K562 (cell line): Measurements from ENCODE around the gene WIPF2. TPM values are rescaled to one million over a fixed set of nuclear protein-coding genes. Genes with fewer than 3 reads are reported as not detected.

ENCODE experiments used
- ATAC-seq: fragments of 200-7000 bp; cut with Tn5 transposase; 3 replicates; pipeline ENCODE4 v1.9.1; 2020; ENCODE audit warnings: moderate library complexity
- BruUV-seq: library from RNA; stranded (reverse); fragments of 400-500 nt; replicated peaks from 2 replicates; lab custom pipeline; 2021; lab: Mats Ljungman, UMichigan
- CTCF ChIA-PET: fragments of 300-600 bp; formaldehyde crosslinking; extraction: SDS; loops from one replicate; lab custom pipeline; 2021; ENCODE audit warnings: low intra/inter-chr PET ratio; lab: Yijun Ruan, JAX
- POLR2A ChIA-PET: fragments of 300-600, 350-650 bp; sonication (Branson Sonifier 250); formaldehyde crosslinking; extraction: SDS; loops from one replicate; lab custom pipeline; 2021; ENCODE audit warnings: antibody characterized with exemption, inconsistent platforms; lab: Yijun Ruan, JAX
- DNase-seq, 4 experiments: peaks; one replicate each; pipeline versions ENCODE4 v3.0.0 to v3.0.0-alpha.2; 2011 to 2018; ENCODE audit warnings: low spot score in 3 of 4, mixed read lengths in 3 of 4; ENCODE audit errors: extremely low read depth in 1 of 4
- FAIRE-seq: peaks from 2 replicates; lab custom pipeline; 2011; peaks lifted over from hg19 to GRCh38; lab: Jason Lieb, UNC
- H2AFZ ChIP-seq: 2 replicates; pipeline ENCODE4 v1.6.0; 2011; ENCODE audit warnings: low read depth, low read length, control low read depth, inconsistent platforms
- H3K27ac ChIP-seq: fragments of 200-600 bp; 3 replicates; pipeline ENCODE4 v1.8.0; 2011; ENCODE audit warnings: low read depth, mild to moderate bottlenecking, control low read depth, inconsistent platforms, low read length, moderate library complexity, mixed read lengths; ENCODE audit errors: extremely low read depth
- H3K27me3 ChIP-seq, 2 experiments: fragments of 300-600 bp in 1 of 2; 2 replicates in 1 of 2; 3 replicates in 1 of 2; pipeline versions ENCODE4 v1.6.0 to v1.8.0; 2011; ENCODE audit warnings: inconsistent platforms in 2 of 2, low read length in 2 of 2, mild to moderate bottlenecking in 1 of 2, mixed read lengths in 1 of 2, moderate library complexity in 1 of 2; ENCODE audit not compliant: control insufficient read depth in 2 of 2, insufficient read depth in 2 of 2
- H3K36me3 ChIP-seq: fragments of 300-600 bp; 3 replicates; pipeline ENCODE4 v1.8.0; 2011; ENCODE audit warnings: mild to moderate bottlenecking, low read length, inconsistent platforms; ENCODE audit not compliant: control insufficient read depth, insufficient read depth
- H3K4me1 ChIP-seq, 2 experiments: fragments of 200-600 bp in 1 of 2; replicated peaks in 1 of 2; 2 replicates in 1 of 2; 3 replicates in 1 of 2; pipeline versions ENCODE4 v1.5.1 to v1.8.0; 2011; ENCODE audit warnings: inconsistent platforms in 2 of 2, low read length in 2 of 2, mild to moderate bottlenecking in 1 of 2, mixed read lengths in 1 of 2, moderate library complexity in 1 of 2; ENCODE audit not compliant: control insufficient read depth in 2 of 2, insufficient read depth in 2 of 2
- H3K4me2 ChIP-seq: 2 replicates; pipeline ENCODE4 v1.6.1; 2011; ENCODE audit warnings: low read length, control low read depth, inconsistent platforms, mixed read lengths; ENCODE audit not compliant: insufficient read depth
- H3K4me3 ChIP-seq: fragments of 200-600 bp; sonication (generic), shearing (Covaris generic); 2 replicates; pipeline ENCODE4 v1.5.1; 2016; ENCODE audit warnings: control low read depth, inconsistent platforms
- H3K79me2 ChIP-seq: fragments of 200-600 bp; 3 replicates; pipeline ENCODE4 v1.8.0; 2011; ENCODE audit warnings: low read length, inconsistent platforms; ENCODE audit not compliant: control insufficient read depth, insufficient read depth
- H3K9ac ChIP-seq, 2 experiments: 2 replicates each; pipeline versions ENCODE4 v1.6.0 to v1.6.1; 2011; ENCODE audit warnings: low read depth in 2 of 2, low read length in 2 of 2, control low read depth in 1 of 2, inconsistent platforms in 1 of 2, mild to moderate bottlenecking in 1 of 2, mixed read lengths in 1 of 2; ENCODE audit not compliant: insufficient read depth in 1 of 2
- H3K9me1 ChIP-seq: one replicate; pipeline ENCODE4 v1.6.0; 2011; ENCODE audit warnings: inconsistent platforms, mild to moderate bottlenecking, low read length, moderate library complexity; ENCODE audit not compliant: control insufficient read depth, insufficient read depth
- H3K9me3 ChIP-seq: replicated peaks from 2 replicates; pipeline ENCODE4 v1.5.1; 2011; ENCODE audit warnings: low read depth, low read length, inconsistent platforms; ENCODE audit not compliant: control insufficient read depth, insufficient read depth
- H4K20me1 ChIP-seq: replicated peaks from 2 replicates; pipeline ENCODE4 v1.6.1; 2011; ENCODE audit warnings: low read length, inconsistent platforms, mixed read lengths; ENCODE audit not compliant: control insufficient read depth, insufficient read depth
- ILK ChIP-seq: fragments of 450-650 bp; IDR thresholded peaks from 2 replicates; pipeline ENCODE4 v1.6.1; 2016; ENCODE audit warnings: missing genetic modification characterization, low read depth, mild to moderate bottlenecking, missing compliant biosample characterization, moderate library complexity, borderline replicate concordance
- PHF21A ChIP-seq: fragments of 450-650 bp; IDR thresholded peaks from 2 replicates; pipeline ENCODE4 v1.6.1; 2017; ENCODE audit warnings: low read depth, borderline replicate concordance
- SMC3 ChIP-seq: conservative IDR thresholded peaks from 2 replicates; pipeline ENCODE4 v1.6.1; 2011; ENCODE audit warnings: low read depth, low read length, improper control_type of control experiment; ENCODE audit not compliant: insufficient read depth
- ZBTB26 ChIP-seq: fragments of 450-650 bp; formaldehyde crosslinking; IDR thresholded peaks from 2 replicates; pipeline ENCODE4 v1.4.0; 2022; ENCODE audit warnings: missing genetic modification characterization
- ZKSCAN3 ChIP-seq: fragments of 250-450 bp; sonication (Bioruptor Pico); IDR thresholded peaks from 2 replicates; pipeline ENCODE4 v1.4.0; 2020
- WGBS: fragments of 100-300 bp; shearing (Covaris generic); methylation state at CpG from one replicate; pipeline ENCODE4 v1.1.6; 2016; ENCODE audit warnings: low coverage, mixed read lengths; ENCODE audit not compliant: insufficient coverage; ENCODE audit errors: missing lambda C conversion rate; 5-methylcytosine and 5-hydroxymethylcytosine counted together
- in situ Hi-C: fragments of 300-500 bp; cut with MboI; formaldehyde crosslinking; loops from 4 replicates; pipeline ENCODE4 v1.15.0; 2018; ENCODE audit warnings: inconsistent platforms, mixed read lengths
- intact Hi-C: fragments of 100-400 bp; cut with micrococcal nuclease; formaldehyde crosslinking; loops from 2 replicates; pipeline ENCODE4 v1.14.2; 2022
- polyA plus RNA-seq, 8 experiments: library from polyadenylated mRNA; depleted of rRNA in 4 of 8; stranded (reverse) in 5 of 8; unstranded in 3 of 8; fragments of >200 nt; fragmentation: Nextera tagmentation in 2 of 8; fragmentation: Illumina TruSeq in 1 of 8; extraction: Ambion mirVana in 2 of 8; extraction: Trizol in 1 of 8; gene quantifications; 2 replicates each; pipeline versions ENCODE4 v1.2.1 to v1.2.3, GENCODE V29; 2011 to 2014; ENCODE audit warnings: inconsistent platforms in 1 of 8, missing spikeins in 1 of 8
- total RNA-seq, 7 experiments: library from RNA; depleted of rRNA in 6 of 7; stranded (reverse); fragments of >200 nt in 6 of 7; fragmentation: Illumina TruSeq in 2 of 7; extraction: Trizol in 2 of 7; gene quantifications; 2 replicates each; pipeline versions ENCODE4 v1.2.1 to v1.2.3, GENCODE V29; 2011 to 2021; ENCODE audit warnings: low replicate concordance in 1 of 7
- TF ChIP-seq, protein P1 (sequence below): fragments of 250-450 bp; sonication (Bioruptor Pico); IDR thresholded peaks from 2 replicates; pipeline ENCODE4 v1.4.0; 2020; ENCODE audit warnings: borderline replicate concordance
- TF ChIP-seq, protein P2 (sequence below), 2 experiments: fragments of 450-650 bp in 1 of 2; sonication (generic) in 1 of 2; formaldehyde crosslinking in 1 of 2; IDR thresholded peaks; 2 replicates each; pipeline versions ENCODE4 v1.7.1 to v1.9.0; 2016 to 2022; ENCODE audit warnings: inconsistent platforms in 1 of 2, mild to moderate bottlenecking in 1 of 2, missing genetic modification reagents in 1 of 2

WIPF2 gene
- total and polyA plus RNA-seq, 9 of the 15 experiments (the other 6 are each of a cell fraction or from before 2014, with no cell fraction given): 3.6 to 15.0 (median 5.3) TPM

DNA sequence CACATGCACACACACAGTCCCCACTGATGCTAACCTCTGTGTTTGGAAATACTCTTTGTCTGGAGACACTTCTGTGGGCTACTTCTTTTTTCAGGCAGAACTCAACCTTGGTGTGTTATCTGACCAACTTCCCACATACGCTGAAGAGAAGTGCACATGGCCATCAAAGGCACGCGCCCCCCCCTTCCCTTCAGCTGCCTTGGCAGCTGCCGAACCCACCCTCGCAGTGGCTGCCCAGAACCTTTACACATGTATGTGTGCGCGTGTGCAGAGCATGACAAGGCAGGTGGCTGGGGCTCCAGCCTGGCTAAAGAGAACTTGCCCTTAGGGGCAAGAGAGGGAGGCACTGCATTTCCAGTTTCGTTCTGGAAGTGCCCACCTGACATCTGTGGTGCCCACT, 37.9 kb upstream of the WIPF2 start:
- in situ Hi-C loops (no loop called here), intact Hi-C loops (no loop called here)
- no peak for DNase-seq
- peaks cover 3% of the 10 kb centered on the region for H3K9me1 ChIP-seq
- POLR2A ChIA-PET: interaction anchor here (1.6 kb wide), 1 partner anchor 10 kb away, joined by 7 read pairs; no protein-coding TSS in a partner anchor
- H3K36me3 ChIP-seq: peaks cover 9% of the 10 kb centered on the region; the same call in 2 of the 3 replicates
- no peaks in the 10 kb centered on the region for H3K27me3 ChIP-seq
- CTCF ChIA-PET: no interaction called here
- H3K4me3 ChIP-seq: no peak overlapping the region
- ATAC-seq: no peak
- no TSS peak for BruUV-seq
- H3K27ac ChIP-seq: no peak overlapping the region
- H2AFZ ChIP-seq: no peak overlapping the region
- 0 out of 4 replicates have a peak overlapping the region, but pooled peaks of 1 of the 2 experiments have one; percentile 17 for H3K9ac ChIP-seq
- H3K9me3 ChIP-seq: no peaks in the 10 kb centered on the region
- no peak overlapping the region for H3K4me2 ChIP-seq
- FAIRE-seq: no peak
- H4K20me1 ChIP-seq: no peaks in the 10 kb centered on the region
- H3K79me2 ChIP-seq: no peaks in the 10 kb centered on the region
- WGBS: 63% methylated on average over 8 of the region's 8 CpGs
- H3K4me1 ChIP-seq: peaks cover 10 to 28% of the 10 kb centered on the region in 2 experiments; a peak in 4 of 5 replicates
- TF ChIP-seq SMC3 (no peak), ILK (tag) (no peak), ZBTB26 (no peak), ZKSCAN3 (no peak), PHF21A (no peak)
- TF ChIP-seq, protein P1, sequence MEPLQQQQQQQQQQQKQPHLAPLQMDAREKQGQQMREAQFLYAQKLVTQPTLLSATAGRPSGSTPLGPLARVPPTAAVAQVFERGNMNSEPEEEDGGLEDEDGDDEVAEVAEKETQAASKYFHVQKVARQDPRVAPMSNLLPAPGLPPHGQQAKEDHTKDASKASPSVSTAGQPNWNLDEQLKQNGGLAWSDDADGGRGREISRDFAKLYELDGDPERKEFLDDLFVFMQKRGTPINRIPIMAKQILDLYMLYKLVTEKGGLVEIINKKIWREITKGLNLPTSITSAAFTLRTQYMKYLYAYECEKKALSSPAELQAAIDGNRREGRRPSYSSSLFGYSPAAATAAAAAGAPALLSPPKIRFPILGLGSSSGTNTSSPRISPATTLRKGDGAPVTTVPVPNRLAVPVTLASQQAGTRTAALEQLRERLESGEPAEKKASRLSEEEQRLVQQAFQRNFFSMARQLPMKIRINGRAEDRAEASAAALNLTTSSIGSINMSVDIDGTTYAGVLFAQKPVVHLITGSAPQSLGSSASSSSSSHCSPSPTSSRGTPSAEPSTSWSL (CRISPR knock-in tag): no peak
- TF ChIP-seq, protein P2, sequence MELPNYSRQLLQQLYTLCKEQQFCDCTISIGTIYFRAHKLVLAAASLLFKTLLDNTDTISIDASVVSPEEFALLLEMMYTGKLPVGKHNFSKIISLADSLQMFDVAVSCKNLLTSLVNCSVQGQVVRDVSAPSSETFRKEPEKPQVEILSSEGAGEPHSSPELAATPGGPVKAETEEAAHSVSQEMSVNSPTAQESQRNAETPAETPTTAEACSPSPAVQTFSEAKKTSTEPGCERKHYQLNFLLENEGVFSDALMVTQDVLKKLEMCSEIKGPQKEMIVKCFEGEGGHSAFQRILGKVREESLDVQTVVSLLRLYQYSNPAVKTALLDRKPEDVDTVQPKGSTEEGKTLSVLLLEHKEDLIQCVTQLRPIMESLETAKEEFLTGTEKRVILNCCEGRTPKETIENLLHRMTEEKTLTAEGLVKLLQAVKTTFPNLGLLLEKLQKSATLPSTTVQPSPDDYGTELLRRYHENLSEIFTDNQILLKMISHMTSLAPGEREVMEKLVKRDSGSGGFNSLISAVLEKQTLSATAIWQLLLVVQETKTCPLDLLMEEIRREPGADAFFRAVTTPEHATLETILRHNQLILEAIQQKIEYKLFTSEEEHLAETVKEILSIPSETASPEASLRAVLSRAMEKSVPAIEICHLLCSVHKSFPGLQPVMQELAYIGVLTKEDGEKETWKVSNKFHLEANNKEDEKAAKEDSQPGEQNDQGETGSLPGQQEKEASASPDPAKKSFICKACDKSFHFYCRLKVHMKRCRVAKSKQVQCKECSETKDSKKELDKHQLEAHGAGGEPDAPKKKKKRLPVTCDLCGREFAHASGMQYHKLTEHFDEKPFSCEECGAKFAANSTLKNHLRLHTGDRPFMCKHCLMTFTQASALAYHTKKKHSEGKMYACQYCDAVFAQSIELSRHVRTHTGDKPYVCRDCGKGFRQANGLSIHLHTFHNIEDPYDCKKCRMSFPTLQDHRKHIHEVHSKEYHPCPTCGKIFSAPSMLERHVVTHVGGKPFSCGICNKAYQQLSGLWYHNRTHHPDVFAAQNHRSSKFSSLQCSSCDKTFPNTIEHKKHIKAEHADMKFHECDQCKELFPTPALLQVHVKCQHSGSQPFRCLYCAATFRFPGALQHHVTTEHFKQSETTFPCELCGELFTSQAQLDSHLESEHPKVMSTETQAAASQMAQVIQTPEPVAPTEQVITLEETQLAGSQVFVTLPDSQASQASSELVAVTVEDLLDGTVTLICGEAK (IDR thresholded peaks at IDR 0.05): no peak
- TF ChIP-seq, protein P2 (CRISPR knock-in tag; IDR thresholded peaks at IDR 0.05): no peak
